ENCODE measurements around the gene SRP72.

Gene SRP72

DNA sequence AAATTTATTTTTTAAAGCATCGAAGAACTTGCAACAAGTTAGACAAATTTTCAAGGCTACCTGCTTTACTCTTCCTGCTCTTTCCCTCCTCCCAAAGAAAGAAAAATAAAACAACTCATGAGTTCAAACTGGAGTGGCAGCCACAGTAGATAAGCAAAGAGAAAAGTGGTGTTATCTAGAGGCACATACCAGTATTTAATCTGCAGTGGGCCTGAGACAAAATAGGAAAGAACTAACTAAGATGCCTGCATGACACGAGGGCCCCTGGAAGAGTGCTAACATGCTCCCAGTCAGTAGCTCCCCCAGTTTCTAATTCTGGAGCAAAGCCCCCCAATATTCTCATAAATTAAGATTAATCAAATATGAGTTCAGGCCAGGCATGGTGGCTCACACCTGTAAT, 46.1 kb downstream of the SRP72 start:
- ChIA-PET CTCF (no interaction called here), POLR2A (no interaction called here)
- DNase-seq (ENCODE audit: extremely low spot score), result no peak
- TF ChIP-seq SP1 (IDR thresholded peaks at IDR 0.05) (no peak), ELF4 (IDR thresholded peaks at IDR 0.05) (no peak), SUZ12 (IDR thresholded peaks at IDR 0.05) (no peak), LEF1 (IDR thresholded peaks at IDR 0.05; ENCODE audit: borderline replicate concordance) (no peak), FOXK2 (IDR thresholded peaks at IDR 0.05) (no peak), HDGF (IDR thresholded peaks at IDR 0.05; ENCODE audit: borderline replicate concordance) (no peak), FOXA1 (IDR thresholded peaks at IDR 0.05) (no peak), NFRKB (IDR thresholded peaks at IDR 0.05) (no peak)
- TF ChIP-seq, protein P1, sequence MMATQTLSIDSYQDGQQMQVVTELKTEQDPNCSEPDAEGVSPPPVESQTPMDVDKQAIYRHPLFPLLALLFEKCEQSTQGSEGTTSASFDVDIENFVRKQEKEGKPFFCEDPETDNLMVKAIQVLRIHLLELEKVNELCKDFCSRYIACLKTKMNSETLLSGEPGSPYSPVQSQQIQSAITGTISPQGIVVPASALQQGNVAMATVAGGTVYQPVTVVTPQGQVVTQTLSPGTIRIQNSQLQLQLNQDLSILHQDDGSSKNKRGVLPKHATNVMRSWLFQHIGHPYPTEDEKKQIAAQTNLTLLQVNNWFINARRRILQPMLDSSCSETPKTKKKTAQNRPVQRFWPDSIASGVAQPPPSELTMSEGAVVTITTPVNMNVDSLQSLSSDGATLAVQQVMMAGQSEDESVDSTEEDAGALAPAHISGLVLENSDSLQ (IDR thresholded peaks at IDR 0.05), result no peak

DNA sequence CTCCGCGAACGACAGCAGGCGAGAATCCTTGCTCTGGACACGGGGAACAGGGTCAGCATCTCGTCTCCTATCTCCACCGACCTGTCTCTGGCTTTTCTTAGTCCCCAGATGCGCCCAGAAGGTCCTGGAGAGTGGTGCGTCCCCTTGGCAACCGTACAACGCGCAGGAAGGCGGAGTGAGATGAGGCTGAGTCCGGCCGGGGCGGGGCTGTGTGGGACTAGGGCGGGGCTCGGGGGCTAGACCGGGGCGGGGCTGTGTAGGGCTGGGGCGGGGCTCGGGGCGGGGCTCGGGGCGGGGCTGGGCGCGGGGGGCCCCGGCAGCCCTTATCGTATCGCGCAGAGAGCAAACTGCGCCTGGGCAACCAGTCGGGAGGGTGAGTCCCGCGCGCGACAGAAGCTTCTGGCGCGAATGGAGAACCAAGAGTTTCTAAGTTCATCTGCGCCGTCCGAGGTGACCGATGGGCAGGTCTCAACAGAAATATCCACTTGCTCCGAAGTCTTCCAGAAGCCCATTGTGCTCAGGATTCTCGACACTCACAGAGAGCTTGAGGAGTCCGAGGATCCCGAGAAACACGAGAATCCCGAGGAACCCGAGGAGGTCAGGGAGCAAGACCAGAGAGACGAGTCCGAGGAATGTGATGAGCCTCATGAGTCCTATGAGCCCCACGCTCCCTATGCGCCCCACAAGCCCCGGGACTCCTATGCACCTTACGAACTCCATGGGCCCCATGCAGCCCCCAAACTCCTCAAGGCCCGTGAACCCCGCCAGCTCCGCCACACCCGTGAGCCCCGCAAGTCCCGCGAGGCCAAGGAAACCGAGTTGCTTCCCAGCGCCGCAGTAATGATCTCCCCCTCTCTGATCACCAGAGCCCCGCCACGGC, 63.1 kb downstream of the SRP72 start:
- POLR2A ChIA-PET, result interaction anchor here (1.1 to 1.6 kb wide), 4 partner anchors 9 to 143 kb away, joined by 3 to 8 read pairs (median 4); partner anchors contain the start of genes AASDH, PAICS and PPAT
- CTCF ChIA-PET, result interaction anchor here (0.6 to 1.5 kb wide), 4 partner anchors 14 to 269 kb away, joined by 3 to 6 read pairs (median 4); no protein-coding TSS in a partner anchor
- peak; percentile 96 for DNase-seq (ENCODE audit: extremely low spot score)
- TF ChIP-seq LEF1 (IDR thresholded peaks at IDR 0.05; ENCODE audit: borderline replicate concordance), result no peak
- TF ChIP-seq, protein P1 (IDR thresholded peaks at IDR 0.05), result no peak
- no peak for TF ChIP-seq FOXA1 (IDR thresholded peaks at IDR 0.05)
- peak; percentile 82 for TF ChIP-seq L3MBTL2 (conservative IDR thresholded peaks at IDR 0.05)

GRCh38 chr4:56531149-56531770, 63.8 kb downstream of the SRP72 start:
- TF ChIP-seq FOXK2 (IDR thresholded peaks at IDR 0.05), result no peak
- TF ChIP-seq FOXA1 (IDR thresholded peaks at IDR 0.05), result no peak
- TF ChIP-seq FOXM1 (IDR thresholded peaks at IDR 0.05; ENCODE audit: borderline replicate concordance), result no peak
- TF ChIP-seq BHLHE40 (IDR thresholded peaks at IDR 0.05; ENCODE audit: borderline replicate concordance), result no peak
- TF ChIP-seq LEF1 (IDR thresholded peaks at IDR 0.05; ENCODE audit: borderline replicate concordance), result no peak
- DNase-seq (ENCODE audit: extremely low spot score), result no peak
- ChIA-PET CTCF (interaction anchor here (0.9 to 1.5 kb wide), 2 partner anchors 13 to 14 kb away, joined by 3 to 6 read pairs; no protein-coding TSS in a partner anchor), POLR2A (interaction anchor here (1.1 to 1.6 kb wide), 3 partner anchors 96 to 144 kb away, joined by 3 to 8 read pairs (median 6); partner anchors contain the start of genes AASDH, PAICS and PPAT)

DNA sequence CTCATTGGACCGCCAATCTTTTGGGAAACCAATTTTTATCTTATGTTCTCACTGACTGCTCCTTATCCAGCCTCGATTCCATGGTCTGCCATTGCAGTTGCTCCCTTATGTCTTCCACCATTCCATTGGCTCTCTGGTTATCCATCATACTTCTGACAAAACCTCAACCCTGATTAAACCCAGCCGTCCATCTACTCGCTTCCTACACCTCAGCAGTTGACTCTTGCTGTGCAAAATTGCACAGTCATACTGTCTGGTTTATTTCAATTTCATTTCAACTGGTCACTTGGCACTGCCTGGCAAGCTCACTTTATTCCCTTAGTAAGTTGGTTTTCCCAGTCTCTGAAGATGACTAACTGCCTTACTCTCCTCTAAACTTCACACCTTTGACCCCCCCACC, 64.4 kb downstream of the SRP72 start:
- CTCF ChIA-PET, result interaction anchor here (1.5 kb wide), 1 partner anchor 13 kb away, joined by 6 read pairs; no protein-coding TSS in a partner anchor
- POLR2A ChIA-PET, result interaction anchor here (1.5 to 1.6 kb wide), 2 partner anchors 96 to 145 kb away, joined by 6 to 8 read pairs; partner anchors contain the start of genes AASDH, PAICS and PPAT
- TF ChIP-seq ARNT (IDR thresholded peaks at IDR 0.05) (no peak), HDGF (IDR thresholded peaks at IDR 0.05; ENCODE audit: borderline replicate concordance) (no peak)
- DNase-seq (ENCODE audit: extremely low spot score), result no peak

DNA sequence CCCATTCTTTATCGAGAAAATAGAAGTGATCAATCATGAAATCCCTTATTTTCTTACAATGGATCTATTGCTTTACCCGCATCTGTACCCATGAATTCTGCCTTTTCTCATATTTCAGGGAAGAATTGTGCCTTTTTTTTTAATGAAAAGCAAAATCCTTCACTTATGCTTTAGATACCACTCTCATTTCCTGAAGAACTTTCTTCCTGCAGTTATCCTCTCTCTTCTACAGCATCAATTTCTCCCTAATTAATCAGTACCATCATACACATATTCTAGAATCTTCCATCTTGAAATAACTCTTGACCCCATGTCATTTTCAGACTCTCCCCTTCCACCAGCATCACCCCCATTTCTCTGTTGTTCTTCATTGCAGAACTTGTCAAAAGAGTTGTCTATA, 64.8 kb downstream of the SRP72 start:
- ChIA-PET POLR2A (no interaction called here), CTCF (interaction anchor here (1.5 kb wide), 1 partner anchor 13 kb away, joined by 6 read pairs; no protein-coding TSS in a partner anchor)
- DNase-seq (ENCODE audit: extremely low spot score), result no peak
- no peak for TF ChIP-seq BHLHE40 (IDR thresholded peaks at IDR 0.05; ENCODE audit: borderline replicate concordance)
- no peak for TF ChIP-seq FOXA1 (IDR thresholded peaks at IDR 0.05)
- no peak for TF ChIP-seq CTBP1 (IDR thresholded peaks at IDR 0.05; ENCODE audit: borderline replicate concordance)
- no peak for TF ChIP-seq ELF4 (IDR thresholded peaks at IDR 0.05)
- no peak for TF ChIP-seq SUZ12 (IDR thresholded peaks at IDR 0.05)
- TF ChIP-seq, protein P1 (IDR thresholded peaks at IDR 0.05), result no peak
- no peak for TF ChIP-seq NFRKB (IDR thresholded peaks at IDR 0.05)
- TF ChIP-seq FOXK2 (IDR thresholded peaks at IDR 0.05), result no peak
- no peak for TF ChIP-seq ZNF384 (IDR thresholded peaks at IDR 0.05)
- no peak for TF ChIP-seq SP1 (IDR thresholded peaks at IDR 0.05)
- TF ChIP-seq FOXM1 (IDR thresholded peaks at IDR 0.05; ENCODE audit: borderline replicate concordance), result no peak
- TF ChIP-seq TARDBP (IDR thresholded peaks at IDR 0.05), result no peak

- TF ChIP-seq ELF4 (IDR thresholded peaks at IDR 0.05) (no peak), FOXM1 (IDR thresholded peaks at IDR 0.05; ENCODE audit: borderline replicate concordance) (no peak), HDGF (IDR thresholded peaks at IDR 0.05; ENCODE audit: borderline replicate concordance) (no peak), CTBP1 (IDR thresholded peaks at IDR 0.05; ENCODE audit: borderline replicate concordance) (no peak), FOXA1 (IDR thresholded peaks at IDR 0.05) (no peak), LEF1 (IDR thresholded peaks at IDR 0.05; ENCODE audit: borderline replicate concordance) (no peak), ZNF384 (IDR thresholded peaks at IDR 0.05) (no peak), SP1 (IDR thresholded peaks at IDR 0.05) (no peak), ARNT (IDR thresholded peaks at IDR 0.05) (no peak), TARDBP (IDR thresholded peaks at IDR 0.05) (no peak), FOXK2 (IDR thresholded peaks at IDR 0.05) (no peak), BHLHE40 (IDR thresholded peaks at IDR 0.05; ENCODE audit: borderline replicate concordance) (no peak), SUZ12 (IDR thresholded peaks at IDR 0.05) (no peak), L3MBTL2 (conservative IDR thresholded peaks at IDR 0.05) (no peak), NFRKB (IDR thresholded peaks at IDR 0.05) (no peak)
- TF ChIP-seq, protein P1 (IDR thresholded peaks at IDR 0.05), result no peak
- ChIA-PET POLR2A (no interaction called here), CTCF (no interaction called here)
- no peak for DNase-seq (ENCODE audit: extremely low spot score)
Observed at GRCh38 chr4:56535915-56536314, 68.5 kb downstream of the SRP72 start.

Data from HEK293T (cell line).